ENCODE results near the gene DDN.

Gene DDN

GRCh38 chr12:48980389-48980952 lies 18.7 kb downstream of the DDN start:
- DNase-seq = peak; percentile 24

GRCh38 chr12:48979602-48980388 lies 19.4 kb downstream of the DDN start:
- peak; percentile 26 for DNase-seq

DNA sequence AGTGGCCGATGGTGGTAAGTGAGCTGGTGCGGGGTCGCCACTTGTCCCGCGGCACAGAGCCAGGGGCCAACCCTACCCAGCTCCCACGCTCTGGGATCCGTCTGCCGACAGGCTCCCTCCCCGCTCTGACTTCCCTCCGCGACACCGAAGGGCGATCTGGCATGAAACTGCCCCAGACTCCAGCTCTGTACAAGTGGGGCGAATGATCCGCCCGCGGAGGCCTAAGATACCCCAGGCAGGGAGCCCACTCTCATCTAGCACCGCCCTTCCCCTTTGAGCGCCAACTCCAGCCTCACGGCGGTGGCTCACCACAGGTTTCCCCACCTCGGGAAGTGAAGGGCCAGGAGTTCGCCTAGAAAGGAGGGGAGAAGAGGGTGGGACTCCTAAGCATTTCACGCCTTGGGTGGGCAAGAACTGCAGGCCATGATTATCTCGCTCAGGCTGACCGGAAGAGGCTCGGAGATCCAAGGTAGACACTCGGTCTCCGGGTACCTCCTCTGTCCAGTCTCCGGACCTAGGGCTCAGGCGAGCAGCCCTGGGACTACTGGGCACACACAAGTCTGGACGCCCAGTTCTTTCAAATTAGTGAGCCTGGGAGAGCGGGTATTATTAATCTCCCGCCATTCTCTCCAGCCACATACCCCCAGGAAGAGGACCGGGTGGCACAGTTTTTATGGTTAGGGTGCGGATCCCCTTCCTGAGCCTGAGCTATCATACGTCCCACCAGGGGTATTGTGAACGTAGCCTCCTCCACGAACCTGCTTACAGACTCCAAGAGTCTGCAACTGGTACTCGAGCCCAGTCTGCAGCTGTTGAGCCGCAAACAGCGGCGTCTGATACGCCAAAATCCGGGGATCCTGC lies 20.2 kb downstream of the DDN start:
- DNase-seq = peak; percentile 13

DNA sequence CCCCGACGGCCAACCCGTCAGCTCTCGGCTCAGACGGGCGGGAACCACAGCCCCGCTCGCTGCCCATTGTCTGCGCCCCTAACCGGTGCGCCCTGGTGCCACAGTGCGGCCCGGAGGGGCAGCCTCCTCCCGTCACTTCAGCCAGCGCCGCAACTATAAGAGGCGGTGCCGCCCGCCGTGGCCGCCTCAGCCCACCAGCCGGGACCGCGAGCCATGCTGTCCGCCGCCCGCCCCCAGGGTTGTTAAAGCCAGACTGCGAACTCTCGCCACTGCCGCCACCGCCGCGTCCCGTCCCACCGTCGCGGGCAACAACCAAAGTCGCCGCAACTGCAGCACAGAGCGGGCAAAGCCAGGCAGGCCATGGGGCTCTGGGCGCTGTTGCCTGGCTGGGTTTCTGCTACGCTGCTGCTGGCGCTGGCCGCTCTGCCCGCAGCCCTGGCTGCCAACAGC lies 20.9 kb downstream of the DDN start, which contains the start of gene WNT1:
TSS of gene WNT1 (plus strand) at position 32 of the 450 bp plus-strand sequence. CDS start at position 361, 329 bp downstream.
- no peak for DNase-seq

GRCh38 chr12:48977290-48978281 lies 21.6 kb downstream of the DDN start:
- peak; percentile 82 for DNase-seq

GRCh38 chr12:48973941-48974673 lies 25.1 kb downstream of the DDN start:
- DNase-seq = peak; percentile 37

DNA sequence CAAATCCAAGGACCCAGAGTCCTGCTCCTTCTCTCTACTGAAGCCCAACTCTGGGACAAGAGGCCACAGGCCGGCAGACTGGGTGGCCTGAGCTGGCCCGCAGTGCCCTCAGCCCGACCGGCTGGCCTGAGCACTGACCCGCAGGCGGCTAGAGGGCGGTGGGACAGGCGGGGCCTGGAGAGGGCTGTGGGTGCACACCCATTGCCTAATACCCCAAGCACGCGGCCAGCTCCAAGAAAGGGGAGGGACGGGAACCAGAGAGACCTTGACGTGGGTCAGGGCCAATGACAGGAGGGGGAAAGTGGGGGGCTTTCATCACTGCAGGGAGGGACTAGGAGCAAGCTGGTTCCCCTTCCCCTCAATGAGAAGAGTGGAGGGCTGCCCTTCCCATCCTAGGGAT lies 25.6 kb downstream of the DDN start:
- DNase-seq = no peak

GRCh38 chr12:48972952-48973483 lies 26.2 kb downstream of the DDN start:
- no peak for DNase-seq

GRCh38 chr12:48972213-48972951 lies 26.8 kb downstream of the DDN start:
- peak; percentile 35 for DNase-seq

DNA sequence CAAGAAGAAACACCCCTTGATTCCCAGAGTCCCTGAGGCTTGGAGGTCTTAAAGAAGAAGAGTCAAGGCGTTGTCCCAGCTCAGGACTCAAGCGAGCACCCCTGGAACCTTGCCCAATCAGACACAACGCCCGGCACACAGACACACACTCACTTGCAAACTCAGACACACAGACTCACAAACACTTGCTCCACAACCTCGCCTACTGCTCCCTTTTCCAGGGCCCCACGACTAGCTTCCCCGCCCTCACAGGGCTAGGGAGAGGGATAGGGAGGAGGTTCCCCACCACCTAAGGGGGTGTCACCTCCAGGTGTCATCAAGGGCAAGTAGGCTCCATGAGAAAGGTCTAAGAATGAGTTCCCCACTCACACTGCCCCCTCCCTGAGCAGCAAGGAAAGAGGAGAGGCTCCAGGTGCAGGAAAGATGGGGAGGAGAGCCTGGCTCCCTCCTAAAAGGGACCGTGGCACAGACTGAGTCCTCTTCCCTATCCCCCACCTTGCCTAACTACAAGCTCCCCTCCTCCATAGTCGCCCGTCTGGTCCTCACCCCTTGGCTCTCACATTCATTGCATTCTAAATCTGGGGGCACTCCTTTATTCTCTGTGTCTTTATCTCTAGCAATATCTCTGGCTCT lies 28.4 kb downstream of the DDN start:
- no peak for DNase-seq

DNA sequence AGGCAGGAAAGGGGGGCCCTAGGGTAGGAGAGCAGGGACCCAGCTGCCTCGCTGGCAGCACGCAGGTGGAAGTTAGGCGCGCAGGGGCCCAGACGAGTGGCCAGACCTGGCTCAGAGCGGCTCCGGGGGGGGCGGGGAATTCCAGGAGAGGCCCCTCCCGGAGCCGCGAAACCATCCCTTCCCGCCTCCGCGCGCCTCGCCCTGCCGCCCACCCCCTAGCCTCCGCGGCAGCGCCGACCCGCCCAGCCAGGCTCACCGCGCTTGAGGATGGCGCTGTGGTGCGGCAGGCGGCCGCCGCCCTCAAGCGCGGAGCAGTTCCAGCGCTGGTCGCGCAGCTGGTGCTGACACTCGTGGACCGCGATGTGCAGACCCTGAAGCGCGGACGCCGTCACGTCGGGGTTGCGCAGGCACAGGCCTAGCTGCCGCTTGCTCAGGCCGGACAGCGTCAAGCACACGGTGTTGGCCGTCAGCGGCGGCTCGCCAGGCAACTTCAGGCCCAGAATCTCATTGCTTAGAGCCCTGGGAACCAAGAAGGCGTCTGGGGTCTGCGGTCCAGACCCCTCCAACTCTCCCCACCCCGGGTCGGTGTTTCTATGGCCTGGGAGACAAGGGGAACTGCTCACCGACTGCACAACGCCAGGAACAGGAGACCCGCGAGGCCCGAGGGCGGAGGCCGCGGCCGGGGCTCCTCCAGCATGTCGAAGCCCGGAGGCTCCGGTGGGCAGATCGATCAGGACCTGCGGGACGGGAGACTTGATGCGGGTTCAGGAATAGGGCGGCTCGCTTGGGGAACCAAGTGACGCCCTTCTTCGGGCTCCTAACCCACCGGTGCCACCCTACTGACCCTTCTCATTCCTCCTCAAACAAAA lies 29.1 kb downstream of the DDN start:
- peak; percentile 34 for DNase-seq

DNA sequence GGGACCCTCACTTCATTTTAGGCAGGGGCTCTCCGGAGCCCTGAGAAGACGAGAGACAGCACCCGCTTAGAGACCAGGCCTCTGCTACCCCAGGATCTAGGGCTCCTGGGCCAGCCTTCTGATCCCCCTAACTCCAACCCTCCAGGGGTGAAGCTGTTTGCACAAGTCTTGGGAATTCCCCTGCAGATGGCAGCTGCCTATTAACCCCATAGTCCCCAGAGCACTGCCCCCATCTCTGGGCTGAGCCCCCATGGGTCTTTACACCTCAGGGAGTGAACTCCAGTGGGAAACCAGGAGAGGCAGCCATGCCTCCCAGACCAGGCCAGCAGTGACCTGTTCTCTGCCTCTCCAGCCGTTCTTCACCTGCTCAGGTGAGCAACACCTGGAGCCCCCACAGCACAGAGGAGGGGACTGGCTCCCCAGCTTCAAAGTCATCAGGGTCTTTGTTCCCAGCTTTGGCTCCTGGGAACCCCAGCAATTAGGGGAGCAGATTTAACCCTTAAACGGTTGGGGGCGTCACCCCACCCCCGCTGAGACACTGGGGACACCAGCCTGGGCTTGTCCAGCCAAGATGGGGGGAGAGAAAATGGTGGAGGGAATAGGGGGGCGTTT lies 29.9 kb downstream of the DDN start:
- DNase-seq = no peak

DNA sequence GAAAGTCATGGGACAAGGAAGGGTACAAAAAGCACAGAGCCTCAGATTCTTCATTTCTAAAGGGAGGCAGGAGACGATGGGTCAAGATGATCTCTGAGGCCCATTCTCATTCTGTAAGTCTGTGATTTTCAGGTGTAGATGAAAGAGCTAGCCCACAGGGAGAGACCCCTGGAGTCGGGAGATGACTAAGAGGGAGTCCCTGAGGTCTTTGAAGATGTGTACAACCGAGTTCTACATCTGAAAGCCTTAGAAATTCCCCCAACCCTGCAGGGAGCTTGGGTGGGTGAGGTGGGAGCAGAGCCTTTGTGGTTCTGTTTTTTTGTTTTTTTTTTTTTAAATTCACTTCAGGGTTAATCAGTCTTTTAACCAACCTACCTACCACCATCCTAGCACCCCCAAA lies 30.7 kb downstream of the DDN start:
- no peak for DNase-seq

- DNase-seq = no peak
These were observed 31.2 kb downstream of the DDN start for GRCh38 chr12:48967991-48968390.

- no peak for DNase-seq
These were observed 32.8 kb downstream of the DDN start for GRCh38 chr12:48966177-48966895.

- no peak for DNase-seq
These were observed 33.8 kb downstream of the DDN start for GRCh38 chr12:48965298-48965838.

- DNase-seq = no peak
These were observed 37.4 kb downstream of the DDN start for GRCh38 chr12:48961801-48962200.
